NB4 (cell line): Measurements from ENCODE around the gene THRAP3.
A peak's percentile ranks its signal among the peaks of the same experiment; 100 is the strongest.

Experiments
- DNase-seq: peaks from one replicate; pipeline ENCODE4 v3.0.0; 2010; ENCODE audit warnings: low read depth
- H3K4me3 ChIP-seq: one replicate; pipeline ENCODE4 v1.5.1; 2011; ENCODE audit warnings: mild to moderate bottlenecking, low read depth, low read length, moderate library complexity
- CTCF ChIP-seq: IDR thresholded peaks from one replicate; pipeline ENCODE4 v1.5.1; 2012; ENCODE audit warnings: low read depth, low read length
- MAX ChIP-seq: IDR thresholded peaks from 2 replicates; pipeline ENCODE4 v1.6.1; 2011; ENCODE audit warnings: low read depth, low read length
- MYC ChIP-seq: IDR thresholded peaks from 2 replicates; pipeline ENCODE4 v1.6.1; 2011; ENCODE audit warnings: low read depth, low read length
- POLR2A ChIP-seq: IDR thresholded peaks from 2 replicates; pipeline ENCODE4 v1.6.1; 2011; ENCODE audit warnings: mild to moderate bottlenecking; ENCODE audit not compliant: insufficient read length; ENCODE audit errors: extremely low read depth

THRAP3 gene

GRCh38 chr1:36349241-36349671 is 125.0 kb downstream of the THRAP3 start:
- no peak overlapping the region for H3K4me3 ChIP-seq
- TF ChIP-seq MAX (no peak), CTCF (no peak), MYC (no peak), POLR2A (no peak)
- peak; percentile 18 for DNase-seq

GRCh38 chr1:36349839-36350238 is 125.6 kb downstream of the THRAP3 start:
- TF ChIP-seq MYC = no peak
- TF ChIP-seq POLR2A = no peak
- no peak for TF ChIP-seq CTCF
- no peak for TF ChIP-seq MAX
- no peak for DNase-seq
- no peak overlapping the region for H3K4me3 ChIP-seq

- no peak overlapping the region for H3K4me3 ChIP-seq
- DNase-seq = no peak
- no peak for TF ChIP-seq MAX
- TF ChIP-seq MYC = no peak
- no peak for TF ChIP-seq CTCF
- TF ChIP-seq POLR2A = no peak
Measured at GRCh38 chr1:36350659-36351226, 126.5 kb downstream of the THRAP3 start.

GRCh38 chr1:36351227-36351977 is 127.2 kb downstream of the THRAP3 start:
- H3K4me3 ChIP-seq = no peak overlapping the region
- DNase-seq = no peak
- TF ChIP-seq CTCF (no peak), POLR2A (no peak), MYC (no peak), MAX (no peak)

- no peak overlapping the region for H3K4me3 ChIP-seq
- DNase-seq = no peak
- no peak for TF ChIP-seq MAX
- TF ChIP-seq POLR2A = no peak
- TF ChIP-seq CTCF = no peak
- no peak for TF ChIP-seq MYC
Measured at GRCh38 chr1:36352125-36352909, 128.1 kb downstream of the THRAP3 start.
